Fibroblast of skin of abdomen (primary cell): Measurements from ENCODE around the gene LAMB4.
A peak's percentile ranks its signal among the peaks of the same experiment; 100 is the strongest.

Experiments
- DNase-seq: peaks from one replicate; pipeline ENCODE4 v3.0.0-alpha.2; 2013

Gene LAMB4

GRCh38 chr7:108140671-108141070, 10.5 kb upstream of the LAMB4 start:
- DNase-seq: no peak

GRCh38 chr7:108138911-108139310, 8.8 kb upstream of the LAMB4 start:
- DNase-seq: no peak

GRCh38 chr7:108137993-108138392, 7.8 kb upstream of the LAMB4 start:
- DNase-seq: no peak

- DNase-seq: no peak
These were observed 6.9 kb upstream of the LAMB4 start for GRCh38 chr7:108137040-108137439.

- DNase-seq: no peak
These were observed 6.1 kb upstream of the LAMB4 start for GRCh38 chr7:108136191-108136688.

GRCh38 chr7:108135446-108136190, 5.5 kb upstream of the LAMB4 start:
- no peak for DNase-seq

- peak; percentile 17 for DNase-seq
These were observed 4.3 kb upstream of the LAMB4 start for GRCh38 chr7:108134486-108134885.

GRCh38 chr7:108132551-108133265, 2.5 kb upstream of the LAMB4 start:
- no peak for DNase-seq

GRCh38 chr7:108129018-108129965, 869 bp downstream of the LAMB4 start:
- no peak for DNase-seq

GRCh38 chr7:108128514-108128913, 1.6 kb downstream of the LAMB4 start:
- no peak for DNase-seq

- DNase-seq: no peak
These were observed 2.7 kb downstream of the LAMB4 start for GRCh38 chr7:108127461-108127860.

- DNase-seq: no peak
These were observed 5.3 kb downstream of the LAMB4 start for GRCh38 chr7:108124820-108125219.

- no peak for DNase-seq
These were observed 8.0 kb downstream of the LAMB4 start for GRCh38 chr7:108122181-108122580.

- no peak for DNase-seq
These were observed 9.2 kb downstream of the LAMB4 start for GRCh38 chr7:108120933-108121332.

- no peak for DNase-seq
These were observed 10.0 kb downstream of the LAMB4 start for GRCh38 chr7:108120196-108120595.

- no peak for DNase-seq
These were observed 11.2 kb downstream of the LAMB4 start for GRCh38 chr7:108118959-108119358.

GRCh38 chr7:108114117-108114841, 15.9 kb downstream of the LAMB4 start:
- DNase-seq: no peak

GRCh38 chr7:108112683-108113082, 17.5 kb downstream of the LAMB4 start:
- no peak for DNase-seq

- DNase-seq: no peak
These were observed 20.8 kb downstream of the LAMB4 start for GRCh38 chr7:108109221-108109908.

GRCh38 chr7:108108131-108108530, 22.0 kb downstream of the LAMB4 start:
- no peak for DNase-seq

- DNase-seq: no peak
These were observed 25.8 kb downstream of the LAMB4 start for GRCh38 chr7:108104324-108104723.
